ENCODE data around the gene PNLDC1.

Gene PNLDC1

DNA sequence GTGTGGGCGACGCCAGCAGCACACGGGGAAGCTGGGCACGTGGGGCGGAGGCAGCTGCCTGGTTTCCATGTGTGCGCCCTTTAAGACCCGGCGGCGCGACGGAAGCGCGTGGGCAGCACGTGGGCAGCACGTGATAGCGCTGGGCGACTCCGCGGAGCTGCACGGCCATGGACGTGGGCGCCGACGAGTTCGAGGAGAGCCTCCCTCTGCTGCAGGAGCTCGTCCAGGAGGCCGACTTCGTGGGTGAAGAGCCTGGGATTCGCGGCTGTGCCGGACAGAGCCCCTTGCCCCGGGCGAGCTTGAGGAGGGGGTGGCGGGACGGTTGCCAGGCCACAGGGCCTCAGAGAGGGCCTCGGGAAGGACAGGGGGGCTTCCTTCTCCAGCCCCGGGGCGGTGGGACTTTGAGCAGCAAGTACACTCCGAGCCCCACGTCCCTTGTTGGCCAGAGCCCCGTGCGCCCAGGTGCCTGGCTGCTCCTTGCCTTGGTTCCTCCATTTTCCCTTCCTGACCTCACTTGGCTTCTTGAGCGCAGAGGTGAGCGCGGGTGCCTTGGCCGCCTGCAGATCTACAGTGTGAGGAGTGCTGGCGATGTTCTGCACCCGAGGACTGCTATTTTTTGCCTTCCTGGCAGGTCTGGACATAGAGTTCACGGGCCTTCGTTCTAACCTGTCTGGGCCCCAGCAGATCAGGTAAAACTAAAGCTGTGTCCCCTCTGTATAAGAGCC is at the start of gene PNLDC1:
TSS of gene PNLDC1 (plus strand) at position 136 of the 725 bp plus-strand sequence. CDS start at position 168, 32 bp downstream.
- DNase-seq, result no peak

GRCh38 chr6:159751448-159751847 is 48.6 kb upstream of the PNLDC1 start:
- DNase-seq, result no peak

DNA sequence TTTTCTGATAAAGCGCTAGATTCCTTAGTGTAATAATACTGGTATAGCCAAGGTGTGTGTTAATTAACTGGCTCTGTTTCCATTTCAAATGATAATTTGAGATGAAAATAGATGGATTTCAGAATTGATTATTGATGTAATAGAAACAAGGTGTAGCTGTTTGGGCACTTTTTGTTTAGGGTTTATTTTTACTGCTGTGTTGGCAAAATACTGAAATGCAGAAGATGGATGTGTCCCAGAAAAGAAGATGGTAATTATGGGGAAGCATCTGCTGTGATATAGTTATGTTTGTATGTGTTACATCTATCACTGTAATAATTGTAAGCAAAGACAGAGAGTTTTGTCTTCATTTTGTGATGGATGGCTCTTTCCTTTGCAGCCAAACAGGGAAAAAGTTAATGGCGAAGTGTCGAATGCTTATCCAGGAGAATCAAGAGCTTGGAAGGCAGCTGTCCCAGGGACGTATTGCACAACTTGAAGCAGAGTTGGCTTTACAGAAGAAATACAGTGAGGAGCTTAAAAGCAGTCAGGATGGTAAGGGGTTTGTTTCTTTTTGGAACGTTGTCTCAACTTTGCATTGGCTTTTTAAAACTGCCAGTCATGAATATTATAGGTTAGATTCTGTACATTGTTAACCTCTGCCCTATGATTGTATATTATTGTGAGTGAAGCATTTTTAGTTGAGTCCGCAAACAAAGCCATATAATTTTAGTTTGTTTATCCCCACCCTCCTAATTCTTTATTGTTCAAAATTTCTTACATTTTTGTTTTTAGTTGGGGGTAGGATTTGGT is 46.8 kb upstream of the PNLDC1 start:
- DNase-seq, result no peak

DNA sequence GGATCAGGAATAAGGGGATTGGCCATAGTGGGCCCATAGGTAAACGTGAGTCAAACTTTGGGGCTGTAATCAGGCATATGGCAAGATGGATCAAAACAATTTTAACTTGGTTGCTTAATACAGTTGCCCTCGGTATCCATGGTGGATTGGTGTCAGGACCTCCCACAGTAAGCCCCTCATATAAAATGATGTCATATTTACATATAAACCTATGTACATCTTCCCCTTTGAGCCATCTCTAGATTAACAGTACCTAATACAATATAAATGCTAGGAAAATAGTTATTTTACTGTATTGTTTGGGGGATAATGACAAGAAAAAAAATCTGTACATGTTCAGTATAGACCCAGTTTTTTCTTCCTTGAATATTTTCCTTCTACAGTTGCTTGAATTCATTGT is 45.7 kb upstream of the PNLDC1 start:
- DNase-seq, result no peak

GRCh38 chr6:159754959-159755914 is 44.8 kb upstream of the PNLDC1 start:
- DNase-seq, result no peak

GRCh38 chr6:159756508-159756907 is 43.6 kb upstream of the PNLDC1 start:
- no peak for DNase-seq

- no peak for DNase-seq
Observed at GRCh38 chr6:159758031-159759001, 41.8 kb upstream of the PNLDC1 start.

DNA sequence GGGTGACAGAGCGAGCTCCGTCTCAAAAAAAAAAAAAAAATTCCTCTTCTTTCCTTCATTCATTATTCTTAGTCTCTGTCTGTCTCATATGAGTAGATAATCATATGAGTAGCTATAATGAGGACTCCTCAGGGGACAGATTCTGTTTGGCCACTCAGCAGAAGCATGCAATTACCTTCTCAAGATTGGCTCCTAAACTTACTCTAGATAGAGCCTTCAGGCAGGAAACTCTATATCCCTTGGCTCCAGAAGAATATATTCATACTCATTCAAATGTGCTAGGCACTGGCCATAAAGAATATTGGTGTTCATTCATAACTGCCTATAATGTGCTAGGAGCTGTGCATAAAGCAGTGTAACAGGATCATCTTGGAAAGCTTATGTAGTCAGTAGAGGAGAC is 40.4 kb upstream of the PNLDC1 start:
- DNase-seq, result no peak

- DNase-seq, result no peak
Observed at GRCh38 chr6:159760602-159761057, 39.4 kb upstream of the PNLDC1 start.

- peak; percentile 35 for DNase-seq
Observed at GRCh38 chr6:159761129-159761872, 38.8 kb upstream of the PNLDC1 start.

DNA sequence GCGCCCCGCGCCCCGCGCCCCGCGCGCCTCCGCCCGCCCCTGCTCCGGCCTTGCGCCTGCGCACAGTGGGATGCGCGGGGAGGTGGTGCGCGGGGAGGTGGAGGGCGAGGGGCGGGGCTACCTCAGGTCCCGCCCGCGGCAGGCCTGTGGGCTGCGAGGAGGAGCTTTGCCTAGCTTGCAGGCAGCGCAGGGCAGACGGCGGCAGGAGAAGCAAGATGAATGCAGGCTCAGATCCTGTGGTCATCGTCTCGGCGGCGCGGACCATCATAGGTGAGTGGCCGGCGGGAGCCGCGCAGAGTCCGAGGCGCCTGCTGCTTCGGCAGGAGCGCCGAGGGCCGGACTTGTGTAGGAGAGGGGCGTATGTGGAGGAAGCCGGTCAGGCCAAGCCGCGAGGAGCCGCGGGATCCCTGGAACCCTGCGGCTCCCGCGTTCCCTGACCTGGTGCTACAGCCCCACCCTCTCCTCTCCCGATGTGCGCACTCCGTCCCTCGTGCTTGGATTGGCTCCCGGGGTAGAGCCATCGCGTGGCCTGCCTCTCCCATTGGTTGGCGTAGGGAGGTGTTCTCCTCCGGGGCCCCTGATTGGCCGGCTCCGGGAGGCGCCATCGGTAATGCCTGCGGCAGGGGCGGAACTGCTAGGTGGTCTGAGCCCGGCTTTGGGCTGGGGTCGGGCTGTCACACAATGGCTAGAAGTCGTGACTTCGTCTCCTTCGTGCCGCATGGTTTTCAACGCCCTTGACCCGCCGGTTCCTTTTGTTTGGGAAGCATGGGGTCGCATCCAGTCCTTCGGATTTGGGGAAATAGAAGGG is 38.0 kb upstream of the PNLDC1 start, which contains the start of gene ACAT2:
TSS of gene ACAT2 (plus strand) at position 173 of the 808 bp plus-strand sequence. CDS start at position 216, 43 bp downstream.
- DNase-seq, result peak; percentile 97

DNA sequence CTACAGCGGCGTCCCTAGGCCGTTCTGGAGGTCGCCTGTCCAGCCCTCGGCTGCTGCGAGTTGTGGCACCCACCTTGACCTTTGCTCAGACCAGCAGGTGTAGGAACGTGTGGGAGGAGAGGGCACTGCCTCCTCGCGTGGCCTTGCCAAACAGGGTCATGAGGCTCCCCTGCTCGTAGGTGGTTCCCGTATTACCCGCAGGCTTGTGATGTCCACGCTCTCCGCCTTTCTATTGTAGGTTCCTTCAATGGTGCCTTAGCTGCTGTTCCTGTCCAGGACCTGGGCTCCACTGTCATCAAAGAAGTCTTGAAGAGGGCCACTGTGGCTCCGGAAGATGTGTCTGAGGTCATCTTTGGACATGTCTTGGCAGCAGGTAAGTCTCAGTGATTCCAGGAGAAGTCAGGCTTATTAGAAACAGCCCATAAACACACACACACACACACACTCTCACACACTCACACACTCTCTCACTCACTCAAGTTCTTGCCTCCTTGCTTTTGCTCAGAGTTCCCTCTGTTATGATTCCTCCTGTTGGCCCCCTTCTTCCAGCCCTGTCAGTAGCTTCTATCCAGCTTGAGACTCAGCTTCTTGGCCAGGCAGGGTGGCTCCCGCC is 37.3 kb upstream of the PNLDC1 start:
- DNase-seq, result no peak

- DNase-seq, result no peak
Observed at GRCh38 chr6:159766906-159767305, 33.2 kb upstream of the PNLDC1 start.

GRCh38 chr6:159769470-159769869 is 30.6 kb upstream of the PNLDC1 start:
- DNase-seq, result no peak

- DNase-seq, result no peak
Observed at GRCh38 chr6:159772196-159772595, 27.9 kb upstream of the PNLDC1 start.

- no peak for DNase-seq
Observed at GRCh38 chr6:159777240-159777904, 22.7 kb upstream of the PNLDC1 start.

DNA sequence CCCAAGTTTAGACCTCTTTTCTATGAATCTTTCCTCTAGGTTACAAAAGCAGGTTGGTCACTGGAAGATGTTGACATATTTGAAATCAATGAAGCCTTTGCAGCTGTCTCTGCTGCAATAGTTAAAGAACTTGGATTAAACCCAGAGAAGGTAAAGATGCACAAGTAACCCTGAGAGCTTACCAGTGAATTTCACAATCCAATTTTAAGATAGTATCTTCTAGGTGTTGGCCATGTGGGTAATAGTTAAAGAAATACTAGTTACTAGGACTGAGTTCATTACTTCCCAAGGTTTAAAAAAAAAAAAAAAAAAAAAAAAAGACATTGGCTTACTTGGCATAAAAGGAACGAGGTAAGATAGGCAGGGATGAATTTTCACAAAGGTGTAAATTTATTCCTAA is 21.9 kb upstream of the PNLDC1 start:
- DNase-seq, result no peak

DNA sequence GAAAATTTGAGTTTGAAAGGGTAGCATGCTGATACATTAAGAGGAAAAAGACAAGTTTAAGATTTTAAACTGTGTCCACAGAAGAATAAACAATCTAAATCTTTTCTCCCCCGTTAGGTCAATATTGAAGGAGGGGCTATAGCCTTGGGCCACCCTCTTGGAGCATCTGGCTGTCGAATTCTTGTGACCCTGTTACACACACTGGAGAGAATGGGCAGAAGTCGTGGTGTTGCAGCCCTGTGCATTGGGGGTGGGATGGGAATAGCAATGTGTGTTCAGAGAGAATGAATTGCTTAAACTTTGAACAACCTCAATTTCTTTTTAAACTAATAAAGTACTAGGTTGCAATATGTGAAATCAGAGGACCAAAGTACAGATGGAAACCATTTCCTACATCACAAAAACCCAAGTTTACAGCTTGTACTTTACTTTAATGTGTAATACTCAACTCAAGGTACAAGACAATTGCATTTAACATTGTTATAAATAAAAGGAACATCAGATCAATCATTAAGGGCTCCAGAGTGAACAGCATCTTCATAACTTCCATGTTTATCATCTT is 21.5 kb upstream of the PNLDC1 start:
- DNase-seq, result no peak

DNA sequence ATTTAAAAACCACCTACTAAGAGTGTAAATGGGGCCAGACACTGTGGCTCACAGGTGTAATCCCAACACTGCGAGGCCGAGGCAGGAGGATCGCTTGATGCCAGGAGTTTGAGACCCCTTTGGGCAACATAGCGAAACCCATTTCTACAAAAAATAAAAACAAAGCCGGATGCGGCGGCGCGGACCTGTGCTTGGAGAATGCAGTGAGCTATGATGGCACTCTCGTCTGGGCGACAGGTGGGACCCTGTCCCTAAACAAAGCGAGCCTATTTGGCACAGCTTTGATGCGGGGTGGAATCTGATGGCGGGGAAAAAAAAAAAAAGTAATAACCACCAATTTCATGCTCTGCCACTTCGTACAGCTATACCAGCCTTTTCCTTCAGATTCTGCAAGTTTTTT is 11.8 kb upstream of the PNLDC1 start:
- DNase-seq, result no peak

Measured in left hindlimb (tissue), 1 donor.